ENCODE measurements around the gene SHOX. TPM values are rescaled to one million over a fixed set of nuclear protein-coding genes. Genes with fewer than 3 reads are reported as not detected.

The SHOX gene
- polyA plus RNA-seq, 1 experiment: 22.8 TPM

DNA sequence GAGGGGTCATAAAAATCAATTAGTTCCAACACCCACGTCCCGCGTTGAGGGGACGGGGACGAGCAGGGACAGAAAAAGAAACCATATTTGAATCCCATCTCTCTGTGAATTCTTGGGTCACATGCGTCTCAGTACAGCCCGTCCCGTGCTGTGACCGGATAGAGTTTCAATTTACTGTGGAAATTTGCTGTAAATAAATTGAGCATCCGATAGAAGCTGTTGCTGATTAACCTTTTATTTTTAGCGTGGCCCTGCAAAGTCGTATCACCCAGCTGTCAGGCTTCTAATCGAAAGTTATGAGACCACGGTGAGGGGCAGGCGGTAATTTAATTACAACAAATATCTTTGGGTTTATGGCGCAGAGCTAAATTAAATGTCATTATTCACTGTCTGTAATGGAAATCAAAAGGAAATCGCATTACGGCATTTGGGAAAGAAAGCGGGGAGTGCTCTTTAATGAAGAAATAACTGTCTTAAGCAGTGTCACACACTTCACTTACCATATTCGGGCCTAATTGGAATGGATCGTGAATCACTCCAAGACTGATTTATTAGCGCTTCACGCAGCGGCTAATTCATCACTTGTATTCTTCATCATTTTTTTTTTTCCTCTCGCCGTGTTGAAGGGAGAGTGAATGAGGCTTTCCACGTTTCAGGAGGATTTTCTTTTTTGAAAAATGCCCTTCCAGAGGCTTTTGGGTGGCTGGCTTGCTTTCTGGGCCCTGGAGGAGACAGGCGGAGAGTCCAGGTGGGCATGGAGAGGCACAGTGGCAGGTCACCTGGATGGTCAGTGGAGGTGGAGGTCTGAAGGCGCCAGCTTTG is 7.3 kb downstream of the SHOX start:
- no peaks in the 10 kb centered on the region for H3K27me3 ChIP-seq (ENCODE audit: control insufficient read depth, insufficient read depth, low read length)

DNA sequence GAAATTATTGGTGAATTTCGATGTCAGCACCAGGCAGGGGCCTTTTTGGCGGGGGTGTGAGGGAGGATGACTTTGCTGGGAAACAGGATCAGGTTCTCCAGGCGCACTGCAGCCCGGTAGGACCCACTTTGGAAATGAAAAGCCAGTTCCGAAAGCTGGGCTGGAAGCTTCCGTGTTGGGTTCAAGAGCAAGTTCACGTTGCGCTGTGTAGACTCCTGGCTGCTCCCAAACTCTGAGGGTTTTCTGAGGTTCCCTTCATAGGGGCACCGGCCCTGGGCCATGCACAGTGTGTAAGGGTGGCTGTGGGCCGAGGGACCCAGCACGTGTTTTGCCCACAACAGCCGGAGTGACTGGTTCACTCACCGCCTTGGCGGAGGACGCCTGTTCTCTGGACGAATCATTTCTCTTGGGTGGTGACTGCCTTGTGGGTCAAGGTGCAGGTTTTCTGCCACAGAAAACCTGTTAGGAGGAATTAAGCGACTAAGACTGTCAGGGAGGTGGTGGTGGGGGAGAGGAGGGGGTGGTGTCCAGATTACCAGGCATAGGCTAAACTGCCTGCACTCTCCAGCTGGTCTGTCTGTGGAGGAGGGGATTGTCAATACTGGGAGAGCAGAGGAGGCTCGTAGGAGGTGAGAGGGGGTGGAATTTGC is 8.0 kb downstream of the SHOX start:
- ChIA-PET POLR2A (no interaction called here), CTCF (no interaction called here)
- no peaks in the 10 kb centered on the region for H3K27me3 ChIP-seq (ENCODE audit: control insufficient read depth, insufficient read depth, low read length)
- DNase-seq (ENCODE audit: low read depth): no peak
- H3K36me3 ChIP-seq (ENCODE audit: control insufficient read depth, insufficient read depth, low read length): peaks cover 18% of the 10 kb centered on the region
- TF ChIP-seq, protein P1, sequence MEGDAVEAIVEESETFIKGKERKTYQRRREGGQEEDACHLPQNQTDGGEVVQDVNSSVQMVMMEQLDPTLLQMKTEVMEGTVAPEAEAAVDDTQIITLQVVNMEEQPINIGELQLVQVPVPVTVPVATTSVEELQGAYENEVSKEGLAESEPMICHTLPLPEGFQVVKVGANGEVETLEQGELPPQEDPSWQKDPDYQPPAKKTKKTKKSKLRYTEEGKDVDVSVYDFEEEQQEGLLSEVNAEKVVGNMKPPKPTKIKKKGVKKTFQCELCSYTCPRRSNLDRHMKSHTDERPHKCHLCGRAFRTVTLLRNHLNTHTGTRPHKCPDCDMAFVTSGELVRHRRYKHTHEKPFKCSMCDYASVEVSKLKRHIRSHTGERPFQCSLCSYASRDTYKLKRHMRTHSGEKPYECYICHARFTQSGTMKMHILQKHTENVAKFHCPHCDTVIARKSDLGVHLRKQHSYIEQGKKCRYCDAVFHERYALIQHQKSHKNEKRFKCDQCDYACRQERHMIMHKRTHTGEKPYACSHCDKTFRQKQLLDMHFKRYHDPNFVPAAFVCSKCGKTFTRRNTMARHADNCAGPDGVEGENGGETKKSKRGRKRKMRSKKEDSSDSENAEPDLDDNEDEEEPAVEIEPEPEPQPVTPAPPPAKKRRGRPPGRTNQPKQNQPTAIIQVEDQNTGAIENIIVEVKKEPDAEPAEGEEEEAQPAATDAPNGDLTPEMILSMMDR (IDR thresholded peaks at IDR 0.05; ENCODE audit: insufficient read depth, low read depth, low read length): no peak
- peak overlapping the region; percentile 46 for H3K4me3 ChIP-seq (ENCODE audit: low read depth, low read length)

More for the DNA sequence above, 7.3 kb downstream of the SHOX start:
- TF ChIP-seq, protein P1 (IDR thresholded peaks at IDR 0.05; ENCODE audit: insufficient read depth, low read depth, low read length): no peak
- Histone ChIP-seq H3K36me3 (ENCODE audit: control insufficient read depth, insufficient read depth, low read length) (peaks cover 18% of the 10 kb centered on the region), H3K4me3 (ENCODE audit: low read depth, low read length) (peak overlapping the region; percentile 46)
- ChIA-PET CTCF (no interaction called here), POLR2A (no interaction called here)
- DNase-seq (ENCODE audit: low read depth): no peak

DNA sequence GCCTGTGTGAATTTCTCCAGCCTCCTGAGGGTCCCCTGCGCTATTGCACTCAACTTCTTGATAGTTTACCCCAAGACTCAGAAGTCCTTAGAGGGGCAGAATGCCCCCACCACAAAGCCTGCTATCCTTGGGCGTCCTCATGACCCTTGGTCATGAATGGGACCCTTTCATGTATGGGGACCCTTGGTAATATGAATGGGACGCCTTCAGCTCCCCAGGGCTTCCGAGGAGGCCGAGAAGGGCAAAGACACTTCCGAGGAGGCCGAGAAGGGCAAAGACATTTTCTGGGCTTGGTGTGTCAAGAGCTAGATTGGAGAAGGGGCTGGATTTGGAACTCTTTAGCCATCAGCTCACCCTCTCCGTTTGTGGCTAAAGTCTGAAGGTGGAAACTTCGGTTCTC is 8.6 kb downstream of the SHOX start:
- POLR2A ChIA-PET: no interaction called here
- no peak for DNase-seq (ENCODE audit: low read depth)

DNA sequence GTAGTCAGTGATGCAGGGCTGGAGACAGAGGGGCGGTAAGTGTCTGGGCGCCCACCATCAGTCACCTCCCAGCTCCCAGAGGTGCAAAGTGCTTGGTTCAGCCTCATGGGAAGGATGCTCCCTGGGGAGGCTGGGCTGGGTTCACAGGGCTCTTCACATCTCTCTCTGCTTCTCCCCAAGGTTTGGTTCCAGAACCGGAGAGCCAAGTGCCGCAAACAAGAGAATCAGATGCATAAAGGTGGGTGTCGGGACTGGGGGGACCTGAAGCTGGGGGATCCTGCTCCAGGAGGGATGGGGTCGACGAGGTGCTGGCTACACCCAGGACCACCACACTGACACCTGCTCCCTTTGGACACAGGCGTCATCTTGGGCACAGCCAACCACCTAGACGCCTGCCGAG is 10.1 kb downstream of the SHOX start:
- ChIA-PET POLR2A (no interaction called here), CTCF (no interaction called here)
- Histone ChIP-seq H3K27me3 (ENCODE audit: control insufficient read depth, insufficient read depth, low read length) (no peaks in the 10 kb centered on the region), H3K36me3 (ENCODE audit: control insufficient read depth, insufficient read depth, low read length) (peaks cover 20% of the 10 kb centered on the region), H3K4me3 (ENCODE audit: low read depth, low read length) (no peak overlapping the region)
- DNase-seq (ENCODE audit: low read depth): no peak
- TF ChIP-seq, protein P1 (IDR thresholded peaks at IDR 0.05; ENCODE audit: insufficient read depth, low read depth, low read length): no peak

More for the DNA sequence above, 8.6 kb downstream of the SHOX start:
- Histone ChIP-seq H3K36me3 (ENCODE audit: control insufficient read depth, insufficient read depth, low read length) (peaks cover 18% of the 10 kb centered on the region), H3K4me3 (ENCODE audit: low read depth, low read length) (no peak overlapping the region), H3K27me3 (ENCODE audit: control insufficient read depth, insufficient read depth, low read length) (no peaks in the 10 kb centered on the region)
- TF ChIP-seq, protein P1 (IDR thresholded peaks at IDR 0.05; ENCODE audit: insufficient read depth, low read depth, low read length): no peak
- CTCF ChIA-PET: no interaction called here

DNA sequence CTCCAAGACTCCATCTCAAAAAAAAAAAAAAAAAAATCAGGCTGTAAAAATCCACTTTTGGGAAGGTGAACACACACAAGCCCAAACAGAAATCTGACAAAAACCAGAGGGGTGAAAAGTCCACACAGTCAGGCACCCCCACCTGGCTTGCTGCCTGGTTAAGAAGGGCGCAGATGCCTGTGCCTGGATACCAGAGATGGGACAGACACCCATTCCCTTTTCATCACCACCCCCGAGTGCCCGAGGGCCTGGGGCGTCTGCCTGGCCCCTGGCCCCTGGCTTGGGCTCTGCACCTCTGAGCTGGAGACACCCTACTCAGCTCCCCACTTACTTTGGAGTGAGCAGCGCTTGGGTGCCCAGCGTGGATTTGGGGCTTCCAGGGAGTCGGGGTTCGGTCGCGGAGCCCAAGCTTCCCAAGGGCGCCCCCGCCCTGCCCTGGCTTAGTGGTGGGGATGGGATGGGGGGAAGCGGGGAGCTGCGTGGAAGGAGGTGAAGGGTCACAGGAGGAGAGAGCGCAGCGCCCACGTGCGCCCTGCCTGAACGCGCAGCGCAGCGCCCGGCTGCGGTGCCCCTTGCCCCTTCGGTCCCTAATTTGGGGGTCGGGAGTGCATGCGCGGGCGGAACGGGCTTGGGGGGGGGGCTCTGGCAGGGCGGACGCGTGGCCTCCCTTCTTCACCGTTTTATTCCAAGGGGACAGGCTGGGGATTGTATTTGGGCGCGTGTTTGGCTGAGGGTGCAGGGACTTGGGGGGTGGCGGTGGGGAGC is 11.3 kb downstream of the SHOX start:
- DNase-seq (ENCODE audit: low read depth): no peak
- no peaks in the 10 kb centered on the region for H3K27me3 ChIP-seq (ENCODE audit: control insufficient read depth, insufficient read depth, low read length)
- CTCF ChIA-PET: no interaction called here
- peaks cover 23% of the 10 kb centered on the region for H3K36me3 ChIP-seq (ENCODE audit: control insufficient read depth, insufficient read depth, low read length)
- POLR2A ChIA-PET: no interaction called here
- no peak overlapping the region for H3K4me3 ChIP-seq (ENCODE audit: low read depth, low read length)
- TF ChIP-seq, protein P1 (IDR thresholded peaks at IDR 0.05; ENCODE audit: insufficient read depth, low read depth, low read length): no peak
